Measurements from ENCODE around the gene FKBP6.
"Not testable (repeated sequence)": the region's sequence is repeated elsewhere in the genome, so short reads cannot be mapped to it uniquely, and the experiment has no call there.

The FKBP6 gene

GRCh38 chr7:73369622-73370021, 41.7 kb downstream of the FKBP6 start:
- Histone ChIP-seq H3K4me3 (ENCODE audit: low read depth, low read length) (no peak overlapping the region), H3K9me3 (ENCODE audit: severe bottlenecking) (no peaks in the 10 kb centered on the region), H3K27ac (no peak overlapping the region), H3K36me3 (no peaks in the 10 kb centered on the region), H3K27me3 (ENCODE audit: insufficient read depth, low read depth, severe bottlenecking) (no peaks in the 10 kb centered on the region)
- DNase-seq: no peak
- TF ChIP-seq, protein P1, sequence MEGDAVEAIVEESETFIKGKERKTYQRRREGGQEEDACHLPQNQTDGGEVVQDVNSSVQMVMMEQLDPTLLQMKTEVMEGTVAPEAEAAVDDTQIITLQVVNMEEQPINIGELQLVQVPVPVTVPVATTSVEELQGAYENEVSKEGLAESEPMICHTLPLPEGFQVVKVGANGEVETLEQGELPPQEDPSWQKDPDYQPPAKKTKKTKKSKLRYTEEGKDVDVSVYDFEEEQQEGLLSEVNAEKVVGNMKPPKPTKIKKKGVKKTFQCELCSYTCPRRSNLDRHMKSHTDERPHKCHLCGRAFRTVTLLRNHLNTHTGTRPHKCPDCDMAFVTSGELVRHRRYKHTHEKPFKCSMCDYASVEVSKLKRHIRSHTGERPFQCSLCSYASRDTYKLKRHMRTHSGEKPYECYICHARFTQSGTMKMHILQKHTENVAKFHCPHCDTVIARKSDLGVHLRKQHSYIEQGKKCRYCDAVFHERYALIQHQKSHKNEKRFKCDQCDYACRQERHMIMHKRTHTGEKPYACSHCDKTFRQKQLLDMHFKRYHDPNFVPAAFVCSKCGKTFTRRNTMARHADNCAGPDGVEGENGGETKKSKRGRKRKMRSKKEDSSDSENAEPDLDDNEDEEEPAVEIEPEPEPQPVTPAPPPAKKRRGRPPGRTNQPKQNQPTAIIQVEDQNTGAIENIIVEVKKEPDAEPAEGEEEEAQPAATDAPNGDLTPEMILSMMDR (IDR thresholded peaks at IDR 0.05; ENCODE audit: low read depth, low read length): no peak

DNA sequence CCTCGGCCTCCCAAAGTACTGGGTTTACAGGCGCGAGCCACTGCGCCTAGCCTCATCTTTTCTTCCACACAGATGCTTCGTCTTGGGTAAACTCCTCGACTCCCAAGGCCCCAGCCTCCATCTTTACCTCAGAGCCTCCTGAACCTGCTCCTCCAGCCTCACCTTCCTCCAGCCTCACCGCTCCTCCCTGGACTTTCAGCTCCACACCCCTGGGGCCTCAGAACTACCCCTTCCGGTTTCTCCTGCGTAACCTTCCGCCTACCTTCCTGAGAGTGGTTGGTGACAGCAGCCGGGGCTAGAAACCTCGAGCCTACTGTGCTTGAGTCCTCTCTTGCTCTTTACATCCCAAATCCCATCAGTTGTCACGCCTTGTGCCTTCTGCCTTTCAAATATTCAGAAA, 45.8 kb downstream of the FKBP6 start:
- H3K4me3 ChIP-seq (ENCODE audit: low read depth, low read length): no peak overlapping the region
- no peaks in the 10 kb centered on the region for H3K36me3 ChIP-seq
- peaks cover 5% of the 10 kb centered on the region for H3K27me3 ChIP-seq (ENCODE audit: insufficient read depth, low read depth, severe bottlenecking)
- H3K9me3 ChIP-seq (ENCODE audit: severe bottlenecking): no peaks in the 10 kb centered on the region
- H3K27ac ChIP-seq: no peak overlapping the region
- TF ChIP-seq, protein P1 (IDR thresholded peaks at IDR 0.05; ENCODE audit: low read depth, low read length): no peak
- no peak for DNase-seq

DNA sequence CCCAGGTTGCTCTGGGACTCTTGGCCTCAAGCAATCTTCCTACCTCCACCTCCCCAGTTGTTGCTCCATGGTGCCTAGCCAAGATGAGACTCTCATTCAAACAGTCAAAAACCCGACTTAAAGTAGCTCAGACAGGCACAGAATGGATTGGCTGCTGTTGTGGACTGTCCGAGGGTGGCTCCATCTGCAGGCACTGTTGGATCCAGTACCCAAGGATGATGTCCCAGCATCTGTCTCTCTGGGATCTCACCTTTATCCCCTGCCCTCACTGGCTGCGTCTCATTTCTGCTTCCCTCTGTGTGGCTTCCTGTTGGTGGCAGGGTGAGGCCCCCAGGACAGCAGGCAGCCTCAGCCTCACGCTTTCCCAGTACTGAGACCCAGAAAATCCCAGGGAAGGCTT, 48.3 kb downstream of the FKBP6 start:
- not testable (repeated sequence) for H3K36me3 ChIP-seq; H3K4me3 ChIP-seq (ENCODE audit: low read depth, low read length); H3K27ac ChIP-seq; H3K9me3 ChIP-seq (ENCODE audit: severe bottlenecking); H3K27me3 ChIP-seq (ENCODE audit: insufficient read depth, low read depth, severe bottlenecking); DNase-seq

DNA sequence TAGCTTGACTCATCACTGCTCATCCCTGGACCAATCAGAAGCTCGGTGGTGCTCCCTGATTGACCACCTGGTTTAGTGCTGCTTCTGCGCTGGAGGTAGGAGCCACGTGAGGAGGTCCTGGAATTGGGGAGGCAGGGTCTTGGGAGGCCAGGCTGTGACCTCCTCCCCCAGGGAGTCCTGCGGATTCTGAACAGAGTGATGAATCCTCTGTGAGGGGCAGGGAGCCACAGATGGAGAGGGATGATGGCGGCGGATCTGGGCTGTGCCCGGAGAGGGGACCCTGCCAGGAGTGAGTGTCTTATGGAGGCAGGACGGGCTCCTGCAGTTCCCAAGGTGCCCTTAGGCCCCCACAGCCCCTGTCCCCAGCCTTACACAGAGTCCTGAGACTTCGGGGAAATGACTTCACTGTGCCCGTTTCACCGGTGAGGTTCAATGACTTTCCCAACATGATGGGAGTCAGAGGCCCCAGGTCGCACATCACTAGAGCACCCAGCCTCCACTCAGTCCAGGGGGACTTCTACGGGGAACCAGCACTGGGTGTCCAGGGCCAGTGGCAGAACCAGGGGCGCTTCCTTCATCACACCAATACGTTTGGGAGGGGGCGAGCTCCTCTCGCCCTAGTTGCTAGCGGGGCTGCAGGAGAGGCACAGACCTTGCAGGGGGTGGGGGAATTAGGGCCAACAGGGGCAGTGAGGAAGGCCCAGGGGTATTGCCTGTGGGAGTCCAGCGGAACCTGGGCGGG, 48.9 kb downstream of the FKBP6 start:
- H3K36me3 ChIP-seq: no peaks in the 10 kb centered on the region
- peaks cover 5% of the 10 kb centered on the region for H3K27me3 ChIP-seq (ENCODE audit: insufficient read depth, low read depth, severe bottlenecking)
- no peak overlapping the region for H3K4me3 ChIP-seq (ENCODE audit: low read depth, low read length)
- DNase-seq: no peak
- TF ChIP-seq, protein P1 (IDR thresholded peaks at IDR 0.05; ENCODE audit: low read depth, low read length): no peak
- no peaks in the 10 kb centered on the region for H3K9me3 ChIP-seq (ENCODE audit: severe bottlenecking)
- no peak overlapping the region for H3K27ac ChIP-seq

DNA sequence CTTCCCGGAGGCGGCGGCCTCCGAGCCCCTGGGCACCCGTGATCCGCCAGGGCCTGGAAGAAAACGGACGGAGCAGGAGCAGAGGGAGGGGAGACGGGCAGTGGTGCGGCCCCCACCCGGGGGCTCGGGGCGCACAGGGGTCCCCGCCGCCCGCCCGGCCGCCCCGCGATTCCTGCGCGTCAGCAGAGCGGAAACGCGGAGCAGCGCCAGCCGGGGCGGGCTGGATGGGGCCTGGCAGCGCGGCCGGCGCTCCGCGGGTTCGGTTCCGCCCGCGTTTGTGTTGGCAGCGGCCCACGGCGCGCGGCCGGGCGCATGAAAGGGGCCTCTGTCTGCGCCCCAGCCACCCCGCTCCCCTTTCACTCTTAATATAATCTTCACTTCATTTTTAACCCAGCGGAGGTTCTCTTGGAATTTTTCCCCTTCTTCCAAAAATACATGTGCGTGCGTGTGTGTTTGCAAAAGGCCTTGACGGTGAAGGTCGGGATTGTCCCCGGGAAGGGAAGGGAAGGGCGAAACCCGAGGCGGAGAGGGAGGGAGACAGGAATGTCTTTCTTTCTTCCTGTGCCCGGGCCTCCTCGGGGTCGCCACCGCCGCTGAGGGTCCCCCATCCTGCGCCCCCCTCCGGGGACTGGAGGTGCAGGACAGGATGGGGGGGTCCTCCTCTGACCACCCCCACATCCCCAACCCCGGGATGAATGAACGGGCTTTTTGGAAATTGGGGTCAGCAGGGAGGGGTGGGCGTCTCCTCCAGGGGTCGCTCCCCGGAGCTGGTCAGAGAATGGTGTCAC, 49.6 kb downstream of the FKBP6 start:
- not testable (repeated sequence) for H3K27ac ChIP-seq; H3K27me3 ChIP-seq (ENCODE audit: insufficient read depth, low read depth, severe bottlenecking); H3K9me3 ChIP-seq (ENCODE audit: severe bottlenecking); H3K36me3 ChIP-seq; DNase-seq; H3K4me3 ChIP-seq (ENCODE audit: low read depth, low read length)

DNA sequence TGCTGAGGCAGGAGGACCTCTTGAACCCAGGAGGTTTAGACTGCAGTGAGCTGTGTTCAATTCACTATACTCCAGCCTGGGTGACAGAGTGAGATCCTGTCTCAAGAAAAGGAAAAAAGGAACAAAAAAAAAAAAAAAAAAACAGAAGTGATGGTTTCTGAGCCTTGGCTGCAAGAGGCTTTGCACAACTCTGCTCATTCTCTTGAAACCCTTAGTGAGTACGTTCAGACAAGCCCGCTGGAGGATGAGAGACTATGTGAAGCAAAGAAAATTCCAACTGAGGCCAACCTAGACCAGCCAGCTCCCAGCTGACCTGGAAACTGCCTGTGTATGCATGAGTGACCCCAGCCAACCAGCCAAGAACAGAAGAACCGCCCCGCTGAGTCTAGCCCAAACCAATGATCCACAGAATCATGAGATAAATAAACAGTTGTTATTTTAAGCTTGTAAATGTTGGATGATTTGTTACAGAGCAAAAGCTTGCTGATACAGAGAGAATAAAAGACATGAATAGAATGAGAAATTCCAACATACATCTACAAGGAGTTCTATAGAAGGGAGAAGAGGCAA, 55.1 kb downstream of the FKBP6 start:
- no peaks in the 10 kb centered on the region for H3K36me3 ChIP-seq
- H3K4me3 ChIP-seq (ENCODE audit: low read depth, low read length): no peak overlapping the region
- TF ChIP-seq, protein P1 (IDR thresholded peaks at IDR 0.05; ENCODE audit: low read depth, low read length): no peak
- DNase-seq: no peak
- no peak overlapping the region for H3K27ac ChIP-seq
- peaks cover 2% of the 10 kb centered on the region for H3K27me3 ChIP-seq (ENCODE audit: insufficient read depth, low read depth, severe bottlenecking)
- H3K9me3 ChIP-seq (ENCODE audit: severe bottlenecking): peaks cover 14% of the 10 kb centered on the region
